H1 (cell line): ENCODE measurements around the gene HES5. TPM values are rescaled to one million over a fixed set of nuclear protein-coding genes. Genes with fewer than 3 reads are reported as not detected.

Experiments
- CTCF ChIA-PET: fragments of 300-600 bp; sonication (Branson Sonifier 250); formaldehyde crosslinking; loops from one replicate; lab custom pipeline; 2021; ENCODE audit not compliant: partially characterized antibody; lab: Charles Lee
- POLR2A ChIA-PET: fragments of 300-600 bp; sonication (Branson Sonifier 250); formaldehyde crosslinking; loops from one replicate; lab custom pipeline; 2021; ENCODE audit warnings: inconsistent platforms; ENCODE audit not compliant: partially characterized antibody; lab: Charles Lee
- DNase-seq, 2 experiments: peaks; one replicate each; pipeline versions ENCODE4 v3.0.0 to v3.0.0-alpha.2; 2010 to 2022; ENCODE audit warnings: low spot score in 2 of 2, low read depth in 1 of 2, mixed read lengths in 1 of 2
- FAIRE-seq: peaks from 2 replicates; lab custom pipeline; 2011; peaks lifted over from hg19 to GRCh38; lab: Jason Lieb, UNC
- H2AFZ ChIP-seq: 2 replicates; pipeline ENCODE4 v1.8.1; 2012; ENCODE audit warnings: low read length, inconsistent platforms
- H2AK5ac ChIP-seq: 2 replicates; pipeline ENCODE4 v1.6.1; 2013; ENCODE audit warnings: low read depth, low read length
- H2BK120ac ChIP-seq: replicated peaks from 2 replicates; pipeline ENCODE3; 2013; ENCODE audit warnings: low read depth, low read length, inconsistent platforms
- H2BK12ac ChIP-seq: 2 replicates; pipeline ENCODE4 v1.6.1; 2013; ENCODE audit warnings: low read depth, low read length
- H2BK15ac ChIP-seq: 2 replicates; pipeline ENCODE4 v1.6.1; 2013; ENCODE audit warnings: low read length
- H2BK20ac ChIP-seq: 2 replicates; pipeline ENCODE4 v1.6.1; 2013; ENCODE audit warnings: low read length
- H2BK5ac ChIP-seq: 2 replicates; pipeline ENCODE4 v1.6.1; 2013; ENCODE audit warnings: low read depth, low read length
- H3K14ac ChIP-seq: 2 replicates; pipeline ENCODE4 v1.6.1; 2013; ENCODE audit warnings: inconsistent platforms; ENCODE audit not compliant: insufficient read length
- H3K18ac ChIP-seq: 2 replicates; pipeline ENCODE4 v1.6.1; 2013; ENCODE audit warnings: low read length; ENCODE audit errors: extremely low read depth
- H3K23ac ChIP-seq: 2 replicates; pipeline ENCODE4 v1.6.1; 2013; ENCODE audit warnings: inconsistent platforms; ENCODE audit not compliant: insufficient read length
- H3K23me2 ChIP-seq: 2 replicates; pipeline ENCODE4 v1.6.1; 2013; ENCODE audit warnings: low read depth, low read length
- H3K27ac ChIP-seq: 2 replicates; pipeline ENCODE4 v1.6.1; 2011; ENCODE audit warnings: low read depth, low read length, inconsistent platforms
- H3K27me3 ChIP-seq, 4 experiments: replicated peaks in 1 of 4; 1 replicate in 1 of 4; 2 replicates in 3 of 4; pipeline versions ENCODE4 v1.6.1 to v1.8.1; 2011 to 2013; ENCODE audit warnings: low read length in 3 of 4, mild to moderate bottlenecking in 3 of 4, inconsistent platforms in 2 of 4, mixed read lengths in 2 of 4, moderate library complexity in 1 of 4; ENCODE audit not compliant: control insufficient read depth in 3 of 4, insufficient read depth in 3 of 4; ENCODE audit errors: extremely low read depth in 1 of 4
- H3K36me3 ChIP-seq, 4 experiments: 2 replicates each; pipeline versions ENCODE4 v1.6.1 to v1.8.1; 2011 to 2013; ENCODE audit warnings: mild to moderate bottlenecking in 4 of 4, low read length in 3 of 4, moderate library complexity in 2 of 4, control low read depth in 1 of 4, inconsistent platforms in 1 of 4; ENCODE audit not compliant: insufficient read depth in 4 of 4, control insufficient read depth in 2 of 4
- H3K4ac ChIP-seq: replicated peaks from 2 replicates; pipeline ENCODE3; 2013; ENCODE audit warnings: low read length, low read depth, mixed read lengths, inconsistent platforms; ENCODE audit not compliant: insufficient read length
- H3K4me1 ChIP-seq, 4 experiments: replicated peaks in 1 of 4; 1 replicate in 1 of 4; 2 replicates in 3 of 4; pipeline versions ENCODE4 v1.6.1 to v1.8.1; 2011 to 2013; ENCODE audit warnings: low read length in 3 of 4, inconsistent platforms in 2 of 4, mixed read lengths in 1 of 4; ENCODE audit not compliant: insufficient read depth in 4 of 4, control insufficient read depth in 3 of 4
- H3K4me2 ChIP-seq, 2 experiments: 2 replicates each; pipeline versions ENCODE4 v1.6.1 to v1.8.1; 2011 to 2013; ENCODE audit warnings: low read depth in 2 of 2, low read length in 2 of 2, control low read depth in 1 of 2, inconsistent platforms in 1 of 2, mild to moderate bottlenecking in 1 of 2; ENCODE audit not compliant: insufficient read depth in 1 of 2
- H3K4me3 ChIP-seq, 4 experiments: fragments of 200-600, 300-600 bp in 1 of 4; sonication (generic), shearing (Covaris generic), sonication (Bioruptor Twin) in 1 of 4; 2 replicates each; pipeline versions ENCODE4 v1.5.1 to v1.8.1; 2011 to 2016; ENCODE audit warnings: low read length in 4 of 4, low read depth in 3 of 4, control low read depth in 2 of 4, inconsistent platforms in 2 of 4, mild to moderate bottlenecking in 2 of 4, mixed read lengths in 1 of 4, moderate library complexity in 1 of 4; ENCODE audit not compliant: insufficient read depth in 2 of 4; ENCODE audit errors: extremely low read depth in 1 of 4
- H3K56ac ChIP-seq: replicated peaks from 2 replicates; pipeline ENCODE3; 2013; ENCODE audit warnings: low read depth, mild to moderate bottlenecking, mixed read lengths, low read length, inconsistent platforms; ENCODE audit not compliant: insufficient read length
- H3K79me1 ChIP-seq: 2 replicates; pipeline ENCODE4 v1.6.1; 2013; ENCODE audit warnings: low read depth, low read length, control low read depth
- H3K79me2 ChIP-seq, 2 experiments: 2 replicates each; pipeline versions ENCODE4 v1.6.1 to v1.8.1; 2012 to 2013; ENCODE audit warnings: low read length in 2 of 2, mild to moderate bottlenecking in 2 of 2, inconsistent platforms in 1 of 2; ENCODE audit not compliant: insufficient read depth in 2 of 2, control insufficient read depth in 1 of 2
- H3K9ac ChIP-seq, 4 experiments: replicated peaks in 1 of 4; 1 replicate in 1 of 4; 2 replicates in 3 of 4; pipeline versions ENCODE4 v1.6.1 to v1.8.1; 2011 to 2013; ENCODE audit warnings: low read depth in 3 of 4, low read length in 3 of 4, control low read depth in 2 of 4, mild to moderate bottlenecking in 2 of 4, moderate library complexity in 2 of 4, inconsistent platforms in 1 of 4; ENCODE audit errors: extremely low read depth in 1 of 4
- H3K9me3 ChIP-seq, 2 experiments: 2 replicates each; pipeline versions ENCODE4 v1.6.1 to v1.8.1; 2012 to 2013; ENCODE audit warnings: mild to moderate bottlenecking in 2 of 2, moderate library complexity in 2 of 2, control low read depth in 1 of 2, inconsistent platforms in 1 of 2, low read depth in 1 of 2, low read length in 1 of 2, mixed read lengths in 1 of 2; ENCODE audit not compliant: insufficient read depth in 2 of 2
- H4K20me1 ChIP-seq, 2 experiments: replicated peaks in 1 of 2; 2 replicates each; pipeline versions ENCODE3 to v1.8.1; 2011 to 2013; ENCODE audit warnings: inconsistent platforms in 2 of 2, low read length in 2 of 2, mild to moderate bottlenecking in 1 of 2; ENCODE audit not compliant: insufficient read depth in 2 of 2, control insufficient read depth in 1 of 2
- H4K5ac ChIP-seq: 2 replicates; pipeline ENCODE4 v1.6.1; 2013; ENCODE audit warnings: low read length, low read depth, mixed read lengths, inconsistent platforms; ENCODE audit not compliant: insufficient read length
- H4K8ac ChIP-seq: 2 replicates; pipeline ENCODE4 v1.8.0; 2013; ENCODE audit warnings: mild to moderate bottlenecking, moderate library complexity, low read length, inconsistent platforms; ENCODE audit not compliant: insufficient read depth; ENCODE audit errors: extremely low read depth
- H4K91ac ChIP-seq: replicated peaks from 2 replicates; pipeline ENCODE3; 2013; ENCODE audit warnings: low read length, mixed read lengths, inconsistent platforms; ENCODE audit not compliant: insufficient read length
- HDAC6 ChIP-seq: IDR thresholded peaks from one replicate; pipeline ENCODE4 v1.7.1; 2012; ENCODE audit warnings: low read depth, mild to moderate bottlenecking, inconsistent platforms, low read length, moderate library complexity
- POLR2A ChIP-seq, 2 experiments: IDR thresholded peaks; 1 replicate in 1 of 2; 2 replicates in 1 of 2; pipeline ENCODE4 v1.6.1; 2011; ENCODE audit warnings: low read depth in 2 of 2, low read length in 2 of 2, mild to moderate bottlenecking in 2 of 2; ENCODE audit errors: control extremely low read depth in 1 of 2
- SP2 ChIP-seq: IDR thresholded peaks from 2 replicates; pipeline ENCODE4 v1.6.1; 2012; ENCODE audit warnings: mild to moderate bottlenecking, low read length, inconsistent platforms
- ZNF274 ChIP-seq: IDR thresholded peaks from 2 replicates; pipeline ENCODE4 v1.7.0; 2012; ENCODE audit warnings: low read length, borderline replicate concordance; ENCODE audit errors: extremely low read depth
- WGBS, 2 experiments: shearing (Covaris generic) in 1 of 2; methylation state at CpG; one replicate each; pipeline versions ENCODE4 v1.1.6 to v1.1.7; 2013 to 2015; ENCODE audit warnings: low lambda C conversion rate in 2 of 2, mixed read lengths in 2 of 2, inconsistent platforms in 1 of 2, low coverage in 1 of 2, missing lambda C conversion rate in 1 of 2; ENCODE audit not compliant: insufficient replicate concordance in 2 of 2, insufficient coverage in 1 of 2, insufficient read length in 1 of 2; ENCODE audit errors: extremely low coverage in 1 of 2, missing lambda C conversion rate in 1 of 2; 5-methylcytosine and 5-hydroxymethylcytosine counted together
- polyA plus RNA-seq, 7 experiments: library from polyadenylated mRNA; depleted of rRNA in 3 of 7; stranded (reverse) in 5 of 7; unstranded in 2 of 7; fragments of >200 nt in 5 of 7; fragments of 200-250 nt in 2 of 7; gene quantifications; 1 replicate in 5 of 7; 2 replicates in 1 of 7; 4 replicates in 1 of 7; pipeline versions ENCODE4 v1.2.1 to v1.2.3, GENCODE V29; 2011 to 2013; ENCODE audit warnings: missing spikeins in 2 of 7, mixed read lengths in 2 of 7
- total RNA-seq: library from RNA; stranded (reverse); fragmentation: NEBNext Ultra II Directional; extraction: Animal tissue kit (Norgen Biotek cat#: 25700); gene quantifications from 2 replicates; pipeline ENCODE4 v1.2.1, GENCODE V29; 2021

Gene HES5
- total and polyA plus RNA-seq, 2 of the 8 experiments (the other 6 are each of a cell fraction or from before 2014, with no cell fraction given), result 0.22 TPM; not detected in 1

DNA sequence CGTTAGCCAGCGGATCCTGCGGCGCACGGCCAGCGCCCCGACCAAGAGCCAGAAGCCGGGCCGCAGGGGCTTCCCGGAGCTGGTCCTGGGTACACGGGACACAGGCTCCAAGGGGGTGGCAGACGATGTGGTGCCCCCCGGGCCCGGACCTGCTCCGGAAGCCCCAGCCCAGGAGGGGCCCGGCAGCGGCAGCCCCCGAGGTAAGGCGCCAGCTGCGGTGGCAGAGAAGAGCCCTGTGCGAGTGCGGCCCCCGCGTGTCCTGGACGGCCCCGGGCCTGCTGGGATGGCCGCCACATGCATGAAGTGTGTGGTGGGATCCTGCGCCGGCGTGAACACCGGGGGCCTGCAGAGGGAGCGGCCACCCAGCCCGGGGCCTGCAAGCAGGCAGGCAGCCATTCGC lies 27.9 kb downstream of the HES5 start:
- CTCF ChIA-PET, result interaction anchor here (0.9 to 1.6 kb wide), 3 partner anchors 12 to 99 kb away, joined by 3 to 4 read pairs (median 3); no protein-coding TSS in a partner anchor
- no peak overlapping the region for H2AK5ac ChIP-seq
- no peak overlapping the region for H3K4me3 ChIP-seq
- H4K8ac ChIP-seq, result no peak overlapping the region
- H2BK12ac ChIP-seq, result no peak overlapping the region
- no peak overlapping the region for H2BK20ac ChIP-seq
- 92% methylated on average over 28 of the region's 34 CpGs; no CpG with 5 or more reads in 1 of the 2 experiments for WGBS, 2 experiments
- H3K4me1 ChIP-seq, result no peaks in the 10 kb centered on the region; a peak in 1 of 7 replicates
- POLR2A ChIA-PET, result interaction anchor here (1.1 to 2.3 kb wide), 3 partner anchors 10 to 31 kb away, joined by 5 to 6 read pairs (median 5); no protein-coding TSS in a partner anchor
- H3K27me3 ChIP-seq, result peaks cover 0 to 8% (median 2%) of the 10 kb centered on the region in 4 experiments; a peak in 3 of 7 replicates
- no peak overlapping the region for H3K18ac ChIP-seq
- H3K56ac ChIP-seq, result no peak overlapping the region
- no peak overlapping the region for H3K4me2 ChIP-seq
- H3K9me3 ChIP-seq, result no peaks in the 10 kb centered on the region
- no peak overlapping the region for H3K14ac ChIP-seq
- H3K79me1 ChIP-seq, result no peaks in the 10 kb centered on the region
- peaks cover 4 to 15% of the 10 kb centered on the region in 2 experiments for H4K20me1 ChIP-seq
- H3K4ac ChIP-seq, result no peak overlapping the region
- H2BK15ac ChIP-seq, result no peak overlapping the region
- TF ChIP-seq POLR2A (IDR thresholded peaks at IDR 0.05; ENCODE audit: control extremely low read depth in 1 of 2, low read depth in 2 of 2, low read length in 2 of 2) (peak in 1 of 2 experiments; percentile 6; a peak in 1 of 3 replicates), HDAC6 (no peak), SP2 (no peak), ZNF274 (no peak)
- no peak overlapping the region for H3K9ac ChIP-seq
- no peak overlapping the region for H3K23ac ChIP-seq
- no peaks in the 10 kb centered on the region for H3K23me2 ChIP-seq
- DNase-seq, result no peak
- no peak overlapping the region for H3K27ac ChIP-seq
- FAIRE-seq, result no peak
- H3K79me2 ChIP-seq, result no peaks in the 10 kb centered on the region
- no peak overlapping the region for H2BK120ac ChIP-seq
- no peak overlapping the region for H4K5ac ChIP-seq
- no peaks in the 10 kb centered on the region for H3K36me3 ChIP-seq
- no peak overlapping the region for H2AFZ ChIP-seq
- no peak overlapping the region for H4K91ac ChIP-seq
- no peak overlapping the region for H2BK5ac ChIP-seq
